ENCODE data around the gene SDK2.
A peak's percentile ranks its signal among the peaks of the same experiment; 100 is the strongest.
"Not testable (repeated sequence)": the region's sequence is repeated elsewhere in the genome, so short reads cannot be mapped to it uniquely, and the experiment has no call there.

Gene SDK2

DNA sequence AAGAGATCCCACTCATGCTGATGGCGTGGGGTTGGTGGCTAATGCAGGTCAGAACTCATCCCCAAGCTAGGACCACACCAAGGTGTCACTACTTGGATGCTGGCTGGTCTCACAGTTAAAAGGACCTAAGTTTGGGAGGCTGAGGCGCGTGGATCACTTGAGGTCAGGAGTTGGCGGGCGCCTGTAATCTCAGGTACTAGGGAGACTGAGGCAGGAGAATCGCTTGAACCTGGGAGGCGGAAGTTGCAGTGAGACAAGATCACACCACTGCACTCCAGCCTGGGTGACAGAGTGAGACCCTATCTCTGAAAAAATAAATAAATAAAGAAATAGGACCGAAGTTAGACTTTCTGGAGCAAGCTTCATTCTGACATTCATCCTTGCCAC is 325.8 kb downstream of the SDK2 start:
- no peak for TF ChIP-seq ZNF274 (IDR thresholded peaks at IDR 0.05; ENCODE audit: low read depth, low read length)
- no peak overlapping the region for H3K4me3 ChIP-seq (ENCODE audit: low read length)

DNA sequence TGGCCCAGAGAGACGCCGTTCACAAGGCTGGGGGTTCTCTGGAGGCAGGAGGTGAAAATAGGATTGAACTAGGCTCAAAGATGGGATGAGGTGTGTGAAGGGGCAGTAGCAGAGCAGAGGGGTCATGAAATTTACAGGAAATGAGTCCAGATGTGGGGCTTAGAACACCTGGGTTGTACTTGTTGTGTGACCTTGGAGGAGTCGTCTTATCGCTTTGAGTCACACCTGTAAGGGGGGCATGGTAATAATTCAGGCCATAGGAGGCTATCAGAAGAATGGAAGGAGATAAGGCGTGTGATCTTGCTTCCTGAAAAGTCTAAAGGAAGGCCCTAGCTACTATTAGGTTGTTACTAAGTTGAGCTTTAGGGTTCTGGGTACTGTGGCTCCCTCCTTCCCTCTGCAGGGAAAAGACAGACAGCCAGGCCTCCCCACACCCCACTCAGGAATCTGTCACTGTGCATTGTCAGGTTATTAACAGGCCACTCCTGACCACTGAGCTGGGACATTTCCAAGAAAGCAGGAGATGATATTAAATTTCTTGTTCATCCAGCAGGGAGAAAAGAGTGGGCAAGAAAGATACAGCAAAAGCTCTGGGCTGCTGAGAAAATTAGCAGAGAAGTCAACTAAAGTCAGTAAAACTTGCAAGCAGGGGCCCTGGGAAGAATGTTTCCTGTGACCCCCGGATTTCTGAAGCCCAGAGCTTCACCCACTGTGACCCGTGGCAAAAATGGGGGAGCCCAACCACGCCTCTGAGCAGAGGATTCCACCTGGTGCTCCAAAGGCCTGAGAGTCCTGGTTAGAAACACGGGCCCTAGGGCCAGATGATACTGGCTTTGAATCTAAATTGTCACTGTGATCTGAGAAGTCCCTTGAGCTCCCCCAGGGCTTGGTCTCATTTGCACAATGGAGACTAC is 326.5 kb downstream of the SDK2 start:
- no peak for TF ChIP-seq ZNF274 (IDR thresholded peaks at IDR 0.05; ENCODE audit: low read depth, low read length)
- no peak overlapping the region for H3K4me3 ChIP-seq (ENCODE audit: low read length)

DNA sequence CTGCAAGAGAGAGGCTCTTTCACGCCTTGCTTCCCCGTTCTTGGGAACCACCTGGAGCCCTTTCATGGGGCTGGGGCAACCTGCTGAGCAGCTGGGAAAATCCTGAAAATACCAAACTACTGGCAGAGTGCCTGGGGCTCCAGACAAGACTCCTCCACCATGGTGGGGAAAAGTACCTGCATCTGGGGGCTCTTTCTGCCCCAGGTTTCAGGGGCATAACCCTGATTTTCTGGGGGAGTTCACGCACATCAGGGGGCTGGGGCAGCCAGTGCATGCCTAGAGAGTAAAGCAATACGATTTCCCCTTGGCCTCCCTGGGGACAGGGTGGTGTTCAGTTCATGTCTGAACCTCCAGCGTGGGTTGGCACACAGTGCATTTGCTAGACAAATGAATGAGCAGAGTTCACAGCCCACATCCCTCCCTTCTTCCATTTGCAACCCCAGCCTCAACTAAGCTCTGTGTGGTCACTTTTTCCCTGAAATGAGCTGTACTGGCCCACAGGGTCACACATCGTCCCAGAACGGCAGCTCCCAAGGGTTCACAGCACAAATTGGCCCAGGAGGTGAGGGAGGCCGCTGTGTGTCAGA is 327.2 kb downstream of the SDK2 start:
- TF ChIP-seq ZNF274 (IDR thresholded peaks at IDR 0.05; ENCODE audit: low read depth, low read length), result no peak

GRCh38 chr17:73315471-73315870 is 328.8 kb downstream of the SDK2 start:
- TF ChIP-seq ZNF274 (IDR thresholded peaks at IDR 0.05; ENCODE audit: low read depth, low read length), result no peak
- no peak overlapping the region for H3K4me3 ChIP-seq (ENCODE audit: low read length)

More for the DNA sequence above, 327.2 kb downstream of the SDK2 start:
- H3K4me3 ChIP-seq (ENCODE audit: low read length), result no peak overlapping the region

DNA sequence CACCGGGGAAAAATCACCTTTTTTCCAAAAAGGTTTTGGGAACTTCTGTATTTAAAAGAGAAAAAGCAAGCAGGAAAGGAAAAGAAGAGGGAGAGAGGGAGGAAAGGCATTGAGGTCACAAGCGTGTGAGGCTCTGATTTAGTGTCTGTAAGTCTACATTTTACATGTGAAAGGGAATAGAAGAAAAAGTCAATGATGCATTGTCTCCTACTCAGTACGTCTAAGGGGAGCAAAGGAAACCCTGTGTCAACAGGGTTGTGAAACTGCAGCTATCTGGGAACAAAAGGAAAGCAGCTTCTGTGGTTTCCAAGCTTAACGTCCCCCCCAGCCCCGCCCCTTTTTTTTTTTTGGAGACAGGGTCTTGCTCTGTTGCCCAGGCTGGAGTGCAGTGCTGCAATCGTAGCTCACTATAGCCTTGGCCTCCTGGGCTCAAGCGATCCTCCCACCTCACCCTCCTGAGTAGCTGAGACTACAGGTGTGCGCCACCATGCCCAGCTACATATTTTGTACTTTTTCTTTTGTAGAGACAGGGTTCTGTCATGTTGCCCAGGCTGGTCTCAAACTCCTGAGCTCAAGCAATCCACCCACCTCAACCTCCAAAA is 330.6 kb downstream of the SDK2 start:
- no peak overlapping the region for H3K4me3 ChIP-seq (ENCODE audit: low read length)
- no peak for TF ChIP-seq ZNF274 (IDR thresholded peaks at IDR 0.05; ENCODE audit: low read depth, low read length)

GRCh38 chr17:73312887-73313286 is 331.4 kb downstream of the SDK2 start:
- not testable (repeated sequence) for H3K4me3 ChIP-seq (ENCODE audit: low read length)

DNA sequence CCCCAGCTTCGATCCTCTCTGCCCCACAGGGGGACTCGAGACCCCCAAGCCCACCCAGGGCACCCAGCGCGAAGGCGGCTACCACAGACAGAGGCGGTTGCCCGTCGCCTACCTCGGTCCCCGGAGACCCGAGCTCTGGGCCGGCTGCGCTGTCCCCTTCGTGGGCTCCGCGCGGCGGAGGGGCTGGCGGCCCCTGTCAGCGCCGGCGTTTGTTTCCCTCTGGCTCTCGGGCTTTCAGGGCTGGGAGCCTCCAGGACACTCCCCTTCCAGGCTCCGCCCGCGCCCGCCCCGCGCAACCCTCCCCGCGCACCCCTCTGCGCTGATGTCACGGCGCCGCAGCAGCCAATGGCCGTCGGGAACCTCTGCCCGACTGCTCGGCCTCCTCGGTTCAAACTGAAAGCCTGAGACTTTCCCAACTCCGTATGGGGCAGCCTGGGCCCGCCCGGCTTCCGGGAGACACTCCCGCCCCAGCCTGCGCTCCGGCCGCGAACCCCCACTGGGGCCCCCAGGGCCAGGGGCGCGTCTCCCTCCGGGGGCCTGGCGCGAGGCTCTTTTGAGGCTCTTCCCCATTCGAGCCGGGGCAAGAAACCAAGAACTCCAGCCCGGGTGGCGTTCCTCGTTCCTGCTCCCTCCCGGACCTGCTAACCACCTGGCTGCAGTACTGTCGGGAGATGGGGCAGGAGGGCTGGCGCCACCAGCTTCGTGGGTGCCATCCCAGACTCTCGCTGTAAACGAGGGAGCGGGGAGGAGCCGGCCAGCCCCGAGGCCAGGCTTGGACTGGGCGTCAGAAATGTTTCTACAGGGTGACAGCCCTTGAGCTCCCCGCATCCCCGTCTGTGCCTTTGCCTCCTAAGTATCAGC is 332.2 kb downstream of the SDK2 start, which contains the start of gene CDC42EP4:
TSS of gene CDC42EP4 (minus strand) at position 221 of the 861 bp plus-strand sequence. CDS start 25,501 bp downstream, outside the sequence.
- peak within 1 kb of the TSS; percentile 74 for H3K4me3 ChIP-seq (ENCODE audit: low read length)
- TF ChIP-seq ZNF274 (IDR thresholded peaks at IDR 0.05; ENCODE audit: low read depth, low read length), result no peak

DNA sequence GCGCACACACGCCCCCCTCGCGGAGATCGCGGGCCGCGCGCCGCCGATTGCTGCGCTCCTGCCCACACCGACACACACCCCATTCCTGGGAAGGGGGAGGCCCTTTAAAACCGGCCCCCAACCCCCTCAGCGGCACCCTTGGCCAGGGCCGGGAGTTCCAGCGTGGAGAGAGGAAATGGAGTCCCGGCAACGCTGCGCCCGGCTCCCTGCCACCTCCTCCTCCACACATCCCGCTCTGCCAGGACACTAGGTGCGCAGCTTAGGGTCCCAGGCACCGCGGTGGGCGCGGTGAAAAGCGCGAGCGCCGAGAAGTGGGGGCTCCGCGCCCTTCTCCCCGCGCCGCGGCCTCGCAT is 332.8 kb downstream of the SDK2 start:
- peak overlapping the region; percentile 74 for H3K4me3 ChIP-seq (ENCODE audit: low read length)
- no peak for TF ChIP-seq ZNF274 (IDR thresholded peaks at IDR 0.05; ENCODE audit: low read depth, low read length)

- no peak for TF ChIP-seq ZNF274 (IDR thresholded peaks at IDR 0.05; ENCODE audit: low read depth, low read length)
Measured at GRCh38 chr17:73309727-73310596, 334.3 kb downstream of the SDK2 start.

DNA sequence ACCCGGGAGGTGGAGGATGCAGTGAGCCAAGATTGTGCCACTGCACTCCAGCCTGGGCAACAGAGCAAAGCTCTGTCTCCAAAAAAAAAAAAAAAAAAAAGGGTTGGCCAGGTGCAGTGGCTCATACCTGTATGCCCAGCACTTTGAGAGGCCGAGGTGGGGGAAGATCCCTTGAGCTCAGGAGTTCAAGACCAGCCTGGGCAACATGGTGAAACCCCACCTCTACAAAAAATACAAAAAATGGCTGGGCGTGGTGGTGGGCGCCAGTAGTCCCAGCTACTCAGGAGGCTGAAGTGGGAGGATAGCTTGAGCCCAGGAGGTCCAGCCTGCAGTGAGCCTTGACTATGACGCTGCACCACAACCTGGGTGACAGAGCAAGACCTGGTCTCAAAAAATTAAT is 335.3 kb downstream of the SDK2 start:
- not testable (repeated sequence) for H3K4me3 ChIP-seq (ENCODE audit: low read length)

More at GRCh38 chr17:73309727-73310596, 334.3 kb downstream of the SDK2 start:
- peak overlapping the region; percentile 74 for H3K4me3 ChIP-seq (ENCODE audit: low read length)

GRCh38 chr17:73308017-73308823 is 336.0 kb downstream of the SDK2 start:
- no peak overlapping the region for H3K4me3 ChIP-seq (ENCODE audit: low read length)
- no peak for TF ChIP-seq ZNF274 (IDR thresholded peaks at IDR 0.05; ENCODE audit: low read depth, low read length)

DNA sequence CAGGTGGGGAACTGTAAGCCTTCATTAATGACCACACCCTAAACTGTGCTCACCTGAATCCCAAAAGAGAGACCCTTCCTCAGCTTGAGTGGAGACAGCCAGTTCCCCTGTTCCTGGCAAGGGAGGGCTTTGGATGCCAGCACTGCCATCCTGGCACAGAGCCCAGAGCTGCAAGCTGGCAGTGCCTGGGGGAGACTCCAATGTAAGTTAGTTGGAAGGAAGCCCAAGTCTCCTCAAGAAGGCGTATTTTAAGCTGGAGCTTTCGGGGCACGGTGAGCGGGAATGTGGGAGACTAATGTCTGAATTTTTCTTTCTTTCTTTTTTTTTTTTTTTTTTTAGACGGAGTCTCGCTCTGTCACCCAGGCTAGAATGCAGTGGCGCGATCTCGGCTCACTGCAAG is 337.1 kb downstream of the SDK2 start:
- H3K4me3 ChIP-seq (ENCODE audit: low read length), result no peak overlapping the region
- no peak for TF ChIP-seq ZNF274 (IDR thresholded peaks at IDR 0.05; ENCODE audit: low read depth, low read length)

Data from GM08714 (cell line).